COLO668 (cell line): ENCODE results near the gene GSG1L.

Experiments
- DNase-seq: peaks from one replicate; lab custom pipeline; 2025; ENCODE audit not compliant: unreplicated experiment; lab: John Stamatoyannopoulos, UW

GSG1L gene

DNA sequence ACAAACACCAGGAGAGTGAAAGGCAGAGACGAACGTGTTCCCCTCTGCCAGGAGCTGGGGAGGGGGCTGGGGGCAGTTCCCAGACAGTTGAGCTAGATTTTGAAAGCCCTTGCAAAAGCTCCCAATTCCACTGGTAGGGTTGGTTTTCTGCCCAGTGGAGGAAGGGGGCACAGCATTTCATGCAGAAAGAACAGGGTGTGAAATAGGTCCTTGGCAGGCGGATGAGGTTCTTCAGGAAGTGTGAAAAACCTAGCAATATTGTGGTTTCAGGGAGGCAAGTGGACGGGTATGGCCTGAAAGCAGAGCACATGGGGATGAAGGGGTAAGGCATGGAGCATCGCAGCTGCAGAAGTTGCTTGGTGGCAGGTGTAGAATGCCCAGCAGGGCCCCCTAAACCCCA is 265.3 kb downstream of the GSG1L start:
- DNase-seq: no peak

DNA sequence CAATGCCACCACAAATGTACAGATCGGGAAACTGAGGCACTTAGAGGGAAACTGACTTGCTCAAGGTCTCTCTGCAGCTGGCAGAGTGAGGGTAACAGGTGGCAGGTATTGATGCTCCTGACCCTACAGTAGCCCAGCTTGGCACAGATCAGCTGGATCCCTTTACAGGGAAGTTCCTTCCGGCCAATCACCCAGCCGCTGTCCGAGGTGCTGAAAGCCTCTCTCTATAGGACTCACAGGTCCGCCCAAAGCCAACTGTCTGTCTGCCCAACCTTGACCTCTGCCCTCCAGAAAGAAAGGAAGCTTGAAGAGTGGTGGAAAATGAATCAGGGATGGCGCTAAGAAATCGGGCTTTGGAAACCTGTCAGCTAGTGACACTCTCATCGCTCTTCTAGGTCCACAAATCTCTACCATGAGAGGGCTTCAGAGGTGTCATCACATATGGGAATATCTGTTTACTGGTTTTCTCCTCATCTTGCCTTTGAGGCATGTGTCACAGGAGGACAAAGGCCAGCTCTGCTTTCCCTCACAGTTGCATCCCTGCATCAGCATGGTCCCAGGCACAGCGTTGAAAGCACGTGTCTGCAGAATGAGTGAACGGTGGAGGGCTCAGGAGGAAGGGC is 267.4 kb downstream of the GSG1L start:
- DNase-seq: no peak

DNA sequence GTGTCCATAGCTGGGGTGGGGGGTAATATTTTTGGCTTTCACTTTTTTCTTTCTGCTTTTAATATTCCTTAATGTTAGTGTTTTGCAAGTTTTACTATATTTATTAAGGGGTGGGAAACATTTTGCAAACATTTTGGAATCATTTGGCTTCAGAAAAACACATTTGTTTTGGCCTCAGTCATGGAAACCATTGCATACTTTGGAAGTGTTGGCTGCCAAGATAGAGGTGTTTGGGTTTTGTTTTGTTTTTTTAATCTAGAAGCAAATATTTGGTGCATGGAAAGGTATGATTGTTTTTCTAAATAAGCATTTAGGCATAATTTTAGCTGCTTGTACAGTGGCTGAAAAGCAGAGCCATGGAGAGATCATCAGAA is 270.3 kb downstream of the GSG1L start:
- no peak for DNase-seq

DNA sequence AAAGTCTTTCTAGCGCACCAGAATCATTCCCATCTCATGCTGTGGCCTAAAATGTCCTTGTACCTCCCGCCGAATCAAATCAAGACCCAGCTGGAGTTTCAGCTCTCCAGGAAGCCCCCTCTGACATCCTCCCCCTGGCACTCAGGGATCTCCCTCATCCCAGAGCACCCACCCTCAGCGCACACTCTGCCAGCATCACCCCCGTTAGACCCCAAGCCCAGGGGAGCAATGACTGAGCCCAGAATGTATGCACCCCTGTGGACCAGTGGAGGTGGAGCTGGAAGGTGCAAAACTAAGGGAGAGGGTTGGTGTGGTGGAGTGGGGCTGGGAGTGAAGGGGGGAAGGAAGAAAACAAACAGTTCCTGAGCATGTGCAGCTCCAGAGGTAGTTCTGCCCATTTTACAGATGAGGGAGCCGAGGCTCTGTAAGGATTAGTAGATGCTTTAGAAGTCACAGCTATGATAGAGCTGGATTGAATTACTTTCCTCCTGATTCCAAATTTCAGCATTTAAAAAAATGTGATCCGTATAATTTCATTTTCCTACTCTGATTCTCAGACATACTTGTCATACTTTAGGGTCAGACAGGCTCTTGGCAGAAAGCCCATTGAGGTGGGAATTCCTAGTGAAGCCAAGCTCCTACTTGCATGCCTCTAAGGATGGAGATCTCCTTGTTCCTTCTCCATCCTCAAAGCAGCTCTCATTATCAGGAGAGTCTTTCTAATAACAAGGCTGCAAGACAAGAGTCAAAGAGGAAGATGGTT is 270.8 kb downstream of the GSG1L start:
- DNase-seq: no peak

DNA sequence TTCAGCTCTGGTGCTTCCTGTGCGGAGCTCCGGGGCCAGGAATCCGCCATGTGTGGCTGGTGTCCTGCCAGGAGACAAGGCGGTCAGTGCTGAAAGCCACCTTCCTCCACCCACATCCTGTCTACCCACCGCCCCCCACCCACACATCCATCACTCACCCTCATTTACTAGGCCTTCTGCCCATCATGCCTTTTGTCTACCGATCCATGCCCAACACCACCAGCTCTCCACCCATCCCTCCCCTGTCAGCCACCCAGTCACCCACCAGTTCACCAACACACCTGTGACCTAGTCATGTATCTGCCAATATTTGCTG is 272.2 kb downstream of the GSG1L start:
- no peak for DNase-seq

DNA sequence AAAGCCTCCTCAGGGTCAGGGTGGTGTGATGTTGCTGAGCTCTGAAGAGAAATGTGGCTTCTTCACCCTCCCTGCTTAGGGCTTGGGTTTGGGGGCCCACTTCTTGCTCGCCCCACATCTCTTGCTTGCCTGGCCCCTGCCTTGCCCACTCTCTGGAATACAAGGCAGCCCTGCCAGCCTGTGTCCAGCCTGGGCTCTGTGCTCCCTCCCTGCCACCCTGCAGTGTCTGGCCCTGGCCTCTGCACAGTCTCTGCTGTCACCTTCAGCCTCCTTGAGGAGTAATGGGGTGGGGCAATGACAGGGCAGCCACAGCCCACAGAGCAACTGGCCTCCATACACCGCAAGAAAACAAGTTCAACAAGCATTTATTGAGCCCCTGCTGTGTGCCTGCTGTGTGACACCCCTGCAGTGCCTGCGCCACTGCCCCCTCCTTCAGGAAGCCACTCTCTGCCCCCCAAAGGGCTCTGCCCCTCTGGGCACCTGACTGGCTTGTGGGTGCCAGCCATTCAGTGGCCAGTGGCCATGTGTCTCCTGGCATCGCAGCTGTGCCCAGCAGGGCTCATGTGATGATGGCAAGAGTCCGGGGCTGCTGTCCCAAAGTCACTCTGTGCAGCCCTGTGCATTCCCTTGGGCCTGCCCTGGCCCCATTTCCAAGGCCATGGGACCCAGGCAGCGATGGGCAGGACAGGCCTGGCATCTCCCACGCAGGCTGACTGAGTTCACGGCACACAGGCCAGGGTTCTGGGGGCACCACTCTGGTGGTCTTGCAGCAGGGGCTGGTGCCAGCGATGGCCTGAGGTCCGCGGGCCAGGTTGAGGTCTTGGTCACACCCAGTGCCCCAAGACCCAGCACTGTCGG is 272.7 kb downstream of the GSG1L start:
- DNase-seq: no peak

DNA sequence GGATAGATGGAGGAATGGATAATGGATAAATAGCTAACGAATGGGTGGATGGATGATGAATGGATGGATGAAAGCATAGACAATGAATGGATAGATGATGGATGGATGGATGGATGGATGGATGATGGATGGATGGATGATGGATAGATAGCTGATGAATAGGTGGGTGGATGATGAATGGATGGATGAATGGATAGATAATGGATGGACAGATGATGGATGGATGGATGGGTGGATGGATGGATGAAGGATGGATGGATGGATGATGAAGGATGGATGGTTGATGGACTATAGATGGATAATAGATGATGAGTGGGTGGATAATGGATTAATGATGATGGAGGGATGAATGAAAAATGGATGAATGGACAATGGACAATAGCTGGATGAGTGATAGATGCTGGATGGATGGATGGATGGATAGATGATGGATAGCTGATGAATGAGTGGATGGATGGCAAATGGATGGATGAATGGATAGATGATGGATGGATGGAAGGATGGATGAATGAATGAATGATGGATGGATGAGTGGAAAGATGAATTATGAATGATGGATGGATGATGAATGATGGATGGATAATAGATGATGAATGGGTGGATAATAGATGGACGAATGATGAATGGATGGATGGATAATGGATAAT is 273.8 kb downstream of the GSG1L start:
- DNase-seq: no peak

DNA sequence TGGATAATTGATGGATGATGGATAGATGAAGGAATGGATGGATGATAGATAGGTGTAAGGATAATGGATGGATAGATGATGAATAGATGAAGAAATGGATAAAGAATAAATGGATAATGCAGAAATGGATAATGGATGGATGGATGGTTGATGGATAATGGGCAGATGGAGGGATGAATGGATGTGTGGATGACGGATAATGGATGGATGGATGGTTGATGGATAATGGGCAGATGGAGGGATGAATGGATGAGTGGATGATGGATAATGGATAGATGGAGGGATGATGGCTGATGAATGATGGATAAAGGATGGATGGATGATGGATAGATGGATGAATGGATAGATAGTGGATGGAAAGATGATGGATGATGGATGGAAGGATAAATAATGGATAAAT is 274.4 kb downstream of the GSG1L start:
- DNase-seq: no peak

DNA sequence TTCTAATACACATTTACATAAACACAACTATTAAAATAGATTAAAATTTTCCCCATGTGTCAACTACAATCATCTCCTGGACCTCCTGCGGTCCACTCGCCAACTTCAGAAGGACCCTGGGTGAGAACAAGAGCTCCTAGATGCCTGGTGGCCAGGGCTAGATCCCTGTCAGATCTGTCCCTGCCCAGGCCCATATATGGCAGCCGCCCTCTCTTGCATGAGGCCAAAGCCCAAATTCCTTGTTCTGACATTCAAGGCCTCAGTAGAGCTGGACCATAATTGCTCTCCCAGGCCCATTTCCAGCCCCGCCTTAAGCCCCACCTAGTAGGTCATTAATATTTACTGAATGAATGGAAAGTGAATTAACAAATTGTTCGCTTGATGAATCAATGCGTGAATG is 275.8 kb downstream of the GSG1L start:
- no peak for DNase-seq

DNA sequence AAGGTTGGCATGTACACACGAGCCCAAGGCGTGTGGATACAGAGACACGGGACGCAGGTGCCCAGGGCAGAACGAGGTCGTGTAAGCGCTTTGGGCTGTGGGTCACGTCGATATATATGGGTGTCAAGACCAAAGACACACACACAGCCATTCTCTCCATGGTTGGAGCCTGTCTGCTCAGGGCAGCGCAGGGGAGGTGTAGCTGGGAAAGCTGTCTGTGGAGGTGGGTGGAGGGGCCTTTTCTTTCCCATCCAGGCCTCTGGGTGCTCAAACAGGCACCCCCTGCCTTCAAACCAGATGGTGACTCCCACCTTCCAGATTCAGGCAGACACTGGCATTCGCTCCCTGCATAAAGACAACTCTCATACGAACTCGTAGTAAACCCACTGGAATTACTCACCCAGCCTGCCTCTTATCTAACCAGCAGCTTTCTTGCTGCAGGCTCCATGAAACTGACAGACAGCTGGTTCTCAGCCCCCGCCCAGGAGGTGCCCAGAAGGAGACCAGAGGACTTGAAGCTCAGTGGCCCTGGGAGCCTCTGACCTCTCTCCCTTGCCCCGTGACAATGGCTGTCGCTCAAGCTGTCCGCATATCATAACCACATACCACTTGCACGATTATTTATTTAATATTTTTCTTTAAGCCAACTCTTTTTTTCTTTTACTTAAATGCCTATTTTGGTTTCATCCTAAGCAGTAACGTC is 276.4 kb downstream of the GSG1L start:
- DNase-seq: no peak

DNA sequence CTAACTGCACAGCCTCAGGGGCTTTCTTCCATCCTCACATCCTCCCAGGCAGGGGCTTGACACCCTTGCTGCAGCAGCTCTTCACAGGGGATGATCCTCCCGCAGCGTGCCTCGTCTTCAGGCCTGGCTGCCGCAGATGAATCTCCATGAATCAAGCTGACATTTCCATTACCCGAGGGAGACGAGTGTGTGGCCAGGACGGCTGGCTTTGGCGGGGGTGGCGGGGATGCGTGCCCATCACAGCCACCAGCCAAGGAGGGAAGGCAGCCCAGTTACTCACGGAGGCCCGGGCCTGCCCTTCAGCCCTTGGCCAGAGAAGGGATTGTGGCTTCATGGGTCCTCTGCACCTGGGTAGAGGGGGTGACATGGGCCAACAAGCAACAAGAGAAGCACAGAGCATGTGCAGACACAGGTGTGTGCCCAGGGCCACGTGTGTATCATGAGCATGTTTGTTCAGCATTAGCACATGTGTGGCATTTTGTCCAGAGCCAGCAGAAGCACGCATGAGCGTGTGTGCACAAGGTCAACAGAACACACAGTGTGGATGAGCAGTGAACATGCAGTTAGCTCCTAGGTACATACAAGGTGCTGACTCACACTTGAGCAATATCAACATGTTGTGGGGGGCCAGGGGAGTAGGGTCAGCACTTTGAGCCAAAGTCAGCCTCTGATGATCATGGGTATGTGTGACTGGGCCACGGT is 277.1 kb downstream of the GSG1L start:
- no peak for DNase-seq

DNA sequence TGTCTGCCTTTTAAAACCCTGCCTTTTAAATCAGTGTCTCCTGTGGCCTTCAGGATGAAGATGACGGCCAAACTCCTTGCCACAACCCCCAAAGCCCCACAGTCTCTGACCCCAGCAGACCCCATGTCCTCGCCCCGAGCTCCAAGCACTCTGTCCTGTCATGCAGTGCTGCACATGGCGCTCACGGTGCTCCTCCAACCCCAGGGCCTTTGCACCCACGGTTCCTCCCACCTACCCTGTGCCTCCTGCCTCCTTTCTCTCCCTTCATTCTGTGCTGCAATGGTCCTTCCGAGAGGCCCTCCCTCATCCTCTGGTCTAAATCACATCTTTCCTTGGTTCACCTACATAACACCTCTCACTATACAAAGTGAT is 278.2 kb downstream of the GSG1L start:
- no peak for DNase-seq

DNA sequence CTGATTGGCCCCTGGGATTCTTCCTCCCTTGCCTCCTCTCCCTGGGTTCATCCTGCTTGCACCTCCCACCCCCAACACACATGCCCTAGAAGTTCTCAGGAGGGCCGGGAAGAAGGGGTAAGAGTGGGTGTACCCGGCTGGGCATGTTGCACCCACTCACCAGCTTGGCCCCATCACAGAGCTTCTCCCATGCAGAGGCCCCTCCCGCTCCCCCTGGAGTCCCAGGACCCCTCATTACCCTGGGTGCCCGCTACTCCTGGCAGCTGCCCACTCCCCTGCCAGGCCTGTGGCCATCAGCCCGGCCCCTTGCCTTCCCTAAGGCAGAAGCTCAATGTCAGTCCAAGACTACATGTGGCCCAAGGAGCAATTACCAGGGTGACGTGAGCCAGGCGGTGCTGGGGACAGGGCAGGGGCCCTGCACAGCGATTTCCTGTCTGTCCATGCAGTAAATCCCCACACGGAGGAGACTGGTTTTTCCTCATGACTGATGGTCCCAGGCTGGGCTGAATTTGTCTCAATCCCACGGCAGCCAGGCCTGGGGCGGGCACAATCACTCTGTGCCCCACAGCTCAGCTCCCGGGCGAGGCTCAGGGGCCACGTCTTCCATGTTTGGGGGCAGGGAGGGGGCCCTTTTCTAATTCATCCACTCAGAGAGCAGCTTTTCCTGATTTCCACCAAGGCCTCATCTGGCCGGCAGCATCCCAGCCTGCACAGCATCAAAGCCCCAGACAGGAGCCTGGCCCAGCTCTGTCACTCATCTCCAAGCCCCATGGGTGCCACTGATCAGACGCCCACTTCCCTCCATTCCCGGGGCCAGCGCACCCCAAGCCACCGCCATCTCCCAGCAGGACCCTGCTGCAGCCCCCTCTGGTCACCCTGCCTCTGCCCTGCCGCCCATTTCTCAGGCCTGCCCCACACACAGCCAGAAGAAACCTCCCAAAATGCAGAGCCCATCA is 278.9 kb downstream of the GSG1L start:
- no peak for DNase-seq

DNA sequence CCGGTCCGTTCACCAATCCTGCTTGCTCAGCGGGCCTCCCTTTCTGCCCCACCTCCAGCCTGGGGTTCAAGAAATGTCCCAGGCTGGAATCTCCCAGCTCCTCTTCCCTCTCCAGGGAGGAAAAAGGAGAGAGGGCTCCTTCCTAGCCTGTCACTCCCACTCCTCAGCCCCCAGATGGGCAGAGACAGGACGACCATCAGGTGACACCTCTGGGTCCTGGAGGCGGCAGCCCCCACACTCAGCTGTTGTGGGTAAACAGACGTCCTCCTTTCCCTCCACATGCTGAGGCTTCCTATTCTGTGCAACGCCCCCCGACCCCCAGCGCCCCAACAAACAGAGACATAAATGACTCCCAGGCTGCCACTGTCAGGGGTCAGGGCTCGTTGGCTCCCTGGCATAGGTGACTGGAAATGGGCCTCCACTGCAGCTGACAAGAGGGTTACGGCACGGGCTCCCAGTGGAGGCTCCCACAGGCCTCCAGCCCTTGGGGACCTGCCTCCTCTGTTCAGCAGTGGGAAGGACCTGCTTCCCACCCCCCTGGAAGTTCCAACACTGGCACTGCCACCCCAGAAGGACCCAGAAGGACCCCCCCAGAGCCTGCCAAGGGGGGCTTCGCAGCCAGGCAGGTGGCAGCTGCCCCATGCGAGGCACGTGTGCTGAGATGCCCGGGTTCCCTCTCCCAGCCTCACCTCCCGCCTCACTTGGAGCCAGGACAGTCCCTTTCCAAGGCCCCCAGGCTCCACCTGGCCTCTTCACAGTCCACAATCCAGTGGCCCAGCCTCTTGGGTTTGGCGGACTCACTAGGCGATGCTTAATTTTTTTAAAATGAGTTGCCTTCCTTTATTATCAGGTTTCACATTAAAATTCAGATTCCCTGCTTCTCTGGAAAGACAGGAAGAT is 281.3 kb downstream of the GSG1L start:
- DNase-seq: no peak

DNA sequence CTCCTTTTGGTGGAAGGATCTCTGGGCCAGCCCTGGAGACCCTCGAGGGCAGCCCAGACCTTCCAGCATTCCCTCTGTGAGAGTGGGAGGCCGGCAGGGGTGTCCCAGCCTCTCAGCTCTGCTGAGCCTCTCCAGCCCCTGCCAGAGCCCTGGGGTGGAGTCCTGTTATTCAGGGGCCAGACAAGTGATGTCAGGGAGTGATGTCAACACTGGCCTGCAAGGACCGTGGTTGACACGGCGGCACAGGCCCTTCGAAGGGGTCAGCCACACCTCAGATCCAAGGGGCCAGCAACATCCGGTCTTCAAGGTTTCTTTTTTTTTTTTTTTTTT is 282.4 kb downstream of the GSG1L start:
- no peak for DNase-seq

DNA sequence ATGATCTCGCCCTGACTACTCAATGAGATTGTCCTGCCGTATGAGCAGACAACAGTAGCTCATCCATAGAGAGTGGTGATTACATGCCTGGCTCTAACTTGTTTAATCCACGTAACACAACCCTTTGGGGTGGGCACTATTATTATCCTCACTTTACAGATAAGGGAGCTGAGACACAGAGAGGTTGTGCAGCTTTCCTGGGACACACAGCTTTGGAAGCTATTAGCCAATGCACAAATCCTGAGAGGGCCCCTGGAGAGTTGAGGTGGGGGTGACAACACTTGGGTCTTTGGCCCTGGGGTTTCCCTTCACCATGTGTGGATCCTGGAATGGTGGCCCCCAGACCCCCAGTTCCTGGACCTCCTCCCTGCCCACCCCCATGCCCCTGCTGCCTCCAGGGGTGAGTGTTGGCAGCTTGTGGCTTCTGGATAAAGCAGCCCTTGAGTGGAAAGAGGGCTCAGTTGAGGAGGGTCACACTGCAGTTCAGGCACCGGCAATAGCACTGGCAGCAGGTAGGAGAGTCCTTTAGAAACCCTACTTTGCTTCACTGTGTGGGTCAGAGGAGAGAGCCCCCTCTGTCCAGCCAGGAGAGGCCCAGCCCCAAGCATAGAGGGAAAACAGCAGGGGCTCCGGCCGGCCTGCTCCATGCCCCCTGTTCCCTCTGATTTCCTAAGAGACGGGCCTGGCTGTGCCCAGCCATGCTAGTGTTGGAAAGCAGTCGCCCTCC is 282.9 kb downstream of the GSG1L start:
- DNase-seq: no peak

DNA sequence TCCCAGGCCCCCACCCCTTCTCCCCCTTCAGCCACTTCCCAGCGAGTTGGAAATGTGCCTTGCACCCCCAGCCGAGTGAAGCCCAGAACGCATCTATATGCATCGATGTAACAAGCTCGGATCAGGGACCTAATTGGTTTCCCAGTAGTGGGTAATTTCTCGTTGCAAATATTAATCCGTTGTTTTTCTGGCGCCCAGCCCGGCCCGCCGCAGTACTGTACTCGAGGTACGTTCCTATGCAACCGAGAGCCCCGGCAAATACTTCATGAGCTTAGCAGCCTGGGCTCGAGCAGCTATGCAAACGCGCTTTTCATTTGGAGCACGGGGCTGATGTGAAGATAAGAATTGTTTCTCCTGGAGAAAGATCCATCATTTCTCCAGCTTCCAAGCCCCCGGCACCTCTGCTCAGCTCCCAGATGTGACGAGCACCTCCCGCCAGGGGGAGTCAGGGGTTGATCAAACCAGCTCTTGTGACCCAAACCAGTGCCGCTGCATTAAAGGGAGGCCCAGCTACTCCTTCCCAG is 283.8 kb downstream of the GSG1L start:
- no peak for DNase-seq
